ENCODE measurements around the gene ZMAT5.

ZMAT5 gene

DNA sequence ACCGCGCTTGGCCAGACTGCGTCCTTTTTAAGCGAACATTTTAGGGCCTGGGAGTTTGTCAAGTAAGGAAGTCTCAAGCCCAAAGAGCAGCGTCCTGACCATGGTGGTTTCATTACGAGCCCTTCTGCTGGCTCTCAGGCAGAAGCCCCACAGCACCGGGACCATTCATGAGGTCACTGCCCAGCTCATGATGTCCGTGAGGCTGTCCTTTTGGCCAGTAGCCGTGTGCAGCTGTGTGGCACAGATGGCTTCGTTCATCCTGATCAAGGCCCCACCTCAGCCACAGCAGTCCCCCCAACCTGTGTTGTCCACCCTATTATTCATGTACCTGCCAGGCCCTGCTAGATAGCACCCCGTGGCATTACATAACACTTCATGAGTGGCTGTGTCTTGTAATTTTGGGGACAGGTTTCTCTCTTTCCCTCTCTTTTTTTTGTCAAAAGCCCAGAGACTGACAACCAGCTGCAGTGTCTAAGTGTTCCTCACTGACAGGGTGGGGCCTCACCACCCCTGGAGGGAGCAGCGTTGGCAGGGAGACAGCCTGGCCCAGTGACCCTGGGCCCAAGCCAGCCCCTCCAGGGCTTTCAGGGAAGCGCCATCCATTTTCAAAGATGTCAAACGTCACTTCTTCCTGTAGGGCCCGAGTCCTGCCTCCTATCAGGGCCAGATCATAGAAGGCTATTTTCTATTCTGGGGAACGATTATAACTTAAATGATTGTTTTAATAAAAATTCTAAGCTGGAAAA, 68.8 kb downstream of the ZMAT5 start:
- H3K4me1 ChIP-seq = peaks cover 38 to 92% (median 80%) of the 10 kb centered on the region in 10 experiments
- H3K9me3 ChIP-seq (replicated peaks in 1 of 11) = no peaks in the 10 kb centered on the region
- H4K20me1 ChIP-seq = peaks cover 0 to 48% (median 0%) of the 10 kb centered on the region in 11 experiments; a peak in 6 of 22 replicates
- TF ChIP-seq Cebpa-rat (IDR thresholded peaks at IDR 0.05) = no peak
- no peak overlapping the region for H3K4me3 ChIP-seq
- H3K36me3 ChIP-seq = peaks cover 17 to 47% (median 32%) of the 10 kb centered on the region in 11 experiments
- H3K4me2 ChIP-seq = peak overlapping the region in 8 of 11 experiments; percentile 27 to 100 (median 97); a peak in 15 of 22 replicates
- peaks cover 0 to 5% (median 0%) of the 10 kb centered on the region in 11 experiments; a peak in 1 of 22 replicates for H3K27me3 ChIP-seq
- peak overlapping the region in 3 of 11 experiments; percentile 1 to 32 (median 4); a peak in 2 of 22 replicates for H3K27ac ChIP-seq
- peak overlapping the region in 3 of 11 experiments; percentile 3 to 34 (median 29); a peak in 4 of 22 replicates for H3K9ac ChIP-seq

DNA sequence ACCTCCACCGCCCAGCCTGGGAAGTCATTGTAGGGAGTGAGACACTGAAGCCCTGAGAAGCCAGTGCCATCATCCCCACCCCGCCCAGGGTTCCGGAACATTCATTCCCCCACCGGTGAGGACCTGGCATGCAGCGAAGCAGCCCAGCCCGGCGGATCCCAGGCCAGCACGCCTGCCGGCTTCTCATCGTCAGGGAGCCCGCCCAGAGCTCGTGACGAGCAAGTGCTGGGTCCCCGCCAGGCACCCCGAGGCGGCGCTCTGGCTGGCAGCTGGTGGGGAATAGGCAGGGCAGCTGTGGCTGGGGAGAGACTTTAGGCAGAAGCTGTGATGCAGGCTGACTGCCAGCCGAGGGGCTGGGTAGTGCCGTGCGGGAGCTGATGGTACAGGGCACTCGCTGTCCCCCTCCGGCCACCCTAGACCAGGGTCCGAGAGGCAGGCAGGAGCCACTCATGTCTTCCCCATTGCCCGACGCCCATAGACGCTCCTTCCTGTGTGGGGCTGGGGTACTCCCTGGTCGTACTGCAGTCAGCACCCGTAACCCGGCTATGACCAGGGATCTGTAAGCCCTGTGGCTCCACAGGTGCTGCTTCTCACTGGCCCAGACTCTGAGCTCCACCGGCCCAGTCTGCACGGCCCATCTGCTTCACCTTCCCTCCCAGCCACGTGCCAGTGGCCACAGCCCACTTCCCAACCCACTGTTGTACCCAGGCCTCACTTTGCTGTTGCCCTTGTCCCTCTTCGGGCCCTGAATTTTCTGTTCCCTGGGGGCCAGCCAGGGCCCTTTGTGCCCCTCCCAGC, 71.5 kb downstream of the ZMAT5 start:
- Histone ChIP-seq H3K27ac (peak overlapping the region in 2 of 11 experiments; percentile 18 to 22; a peak in 3 of 22 replicates), H3K36me3 (peaks cover 29 to 74% (median 55%) of the 10 kb centered on the region in 11 experiments), H3K9ac (0 out of 22 replicates have a peak overlapping the region, but pooled peaks of 1 of the 11 experiments have one; percentile 31), H3K27me3 (no peaks in the 10 kb centered on the region; a peak in 1 of 22 replicates), H3K4me3 (no peak overlapping the region), H3K4me1 (peaks cover 12 to 90% (median 76%) of the 10 kb centered on the region in 10 experiments), H3K9me3 (replicated peaks in 1 of 11) (no peaks in the 10 kb centered on the region), H4K20me1 (peaks cover 1 to 50% (median 22%) of the 10 kb centered on the region in 11 experiments; a peak in 16 of 22 replicates), H3K4me2 (peak overlapping the region in 8 of 11 experiments; percentile 58 to 100 (median 92); a peak in 15 of 22 replicates)
- no peak for TF ChIP-seq Cebpa-rat (IDR thresholded peaks at IDR 0.05)

DNA sequence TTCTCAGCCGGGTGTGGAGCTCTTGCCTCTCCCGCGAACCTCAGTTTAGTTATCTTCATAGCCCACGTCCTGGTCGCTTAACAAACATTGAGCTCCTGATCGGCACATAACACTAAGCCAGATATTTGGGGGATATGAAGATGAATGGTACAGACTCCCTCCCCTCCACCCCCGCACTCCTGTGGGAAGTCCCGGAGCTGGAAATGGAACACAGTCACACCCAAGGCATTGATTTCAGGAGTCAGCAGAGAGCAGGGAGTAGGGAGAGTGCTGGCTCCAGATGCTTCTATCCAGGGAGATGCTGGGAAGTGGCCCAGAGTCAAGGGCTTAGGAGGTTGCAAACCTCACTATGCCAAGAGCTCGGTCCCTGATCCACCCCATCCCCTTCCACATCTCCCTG, 73.1 kb downstream of the ZMAT5 start:
- Histone ChIP-seq H3K27me3 (no peaks in the 10 kb centered on the region), H3K4me3 (no peak overlapping the region), H3K36me3 (peaks cover 29 to 75% (median 57%) of the 10 kb centered on the region in 11 experiments), H3K4me1 (peaks cover 9 to 87% (median 74%) of the 10 kb centered on the region in 10 experiments; a peak in 19 of 20 replicates), H3K9ac (no peak overlapping the region), H4K20me1 (peaks cover 5 to 66% (median 29%) of the 10 kb centered on the region in 11 experiments; a peak in 16 of 22 replicates), H3K27ac (no peak overlapping the region; a peak in 1 of 22 replicates), H3K4me2 (no peak overlapping the region; a peak in 1 of 22 replicates), H3K9me3 (replicated peaks in 1 of 11) (no peaks in the 10 kb centered on the region)
- TF ChIP-seq Cebpa-rat (IDR thresholded peaks at IDR 0.05) = no peak

DNA sequence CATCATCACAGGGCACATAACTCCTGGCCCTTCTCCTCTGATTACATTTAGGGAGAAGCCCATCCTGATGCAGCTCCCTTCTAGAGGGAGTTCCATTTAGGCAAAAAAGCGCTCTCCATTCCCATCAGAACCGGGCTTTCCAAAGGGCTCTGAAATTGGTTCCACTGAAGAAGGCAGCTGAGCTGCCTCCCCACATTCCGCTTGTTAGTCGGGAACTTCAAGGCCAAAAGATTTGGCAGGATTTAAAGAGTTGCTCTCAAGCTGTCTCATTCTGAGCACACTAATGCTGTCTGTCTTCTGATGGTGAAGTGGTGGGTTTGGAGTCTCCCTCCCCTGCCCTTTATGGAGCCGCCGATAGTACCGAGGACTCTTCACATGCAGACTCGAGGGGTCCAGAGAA, 73.6 kb downstream of the ZMAT5 start:
- Histone ChIP-seq H3K36me3 (peaks cover 29 to 79% (median 62%) of the 10 kb centered on the region in 11 experiments), H3K4me2 (peak overlapping the region in 4 of 11 experiments; percentile 54 to 75 (median 68); a peak in 8 of 22 replicates), H3K4me3 (no peak overlapping the region), H3K27me3 (no peaks in the 10 kb centered on the region), H3K27ac (no peak overlapping the region; a peak in 1 of 22 replicates), H3K4me1 (peaks cover 9 to 82% (median 69%) of the 10 kb centered on the region in 10 experiments; a peak in 19 of 20 replicates), H3K9ac (peak overlapping the region in 2 of 11 experiments; percentile 33 to 49; a peak in 1 of 22 replicates), H3K9me3 (replicated peaks in 1 of 11) (no peaks in the 10 kb centered on the region), H4K20me1 (peaks cover 5 to 70% (median 29%) of the 10 kb centered on the region in 11 experiments; a peak in 16 of 22 replicates)
- TF ChIP-seq Cebpa-rat (IDR thresholded peaks at IDR 0.05) = no peak

DNA sequence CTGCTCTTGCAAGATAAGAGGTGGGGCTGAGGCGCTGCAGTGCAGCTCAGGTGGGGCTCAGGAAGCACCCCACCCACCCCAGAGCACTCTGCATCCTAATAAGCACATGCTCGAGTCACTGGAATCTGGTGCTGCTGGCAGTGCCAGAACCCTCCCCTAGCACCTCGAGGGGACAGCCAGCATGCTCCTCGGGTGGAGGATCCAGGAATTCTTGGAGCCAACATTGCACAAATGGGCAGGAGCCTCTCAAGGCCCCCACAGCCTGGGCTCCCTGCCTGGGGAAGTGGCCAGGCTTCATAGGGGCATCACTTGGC, 74.5 kb downstream of the ZMAT5 start:
- TF ChIP-seq Cebpa-rat (IDR thresholded peaks at IDR 0.05) = no peak
- H3K9ac ChIP-seq = peak overlapping the region in 3 of 11 experiments; percentile 4 to 49 (median 33); a peak in 4 of 22 replicates
- H3K27ac ChIP-seq = 0 out of 22 replicates have a peak overlapping the region, but pooled peaks of 1 of the 11 experiments have one; percentile 15
- no peaks in the 10 kb centered on the region for H3K9me3 ChIP-seq (replicated peaks in 1 of 11)
- H4K20me1 ChIP-seq = peaks cover 5 to 73% (median 29%) of the 10 kb centered on the region in 11 experiments; a peak in 16 of 22 replicates
- peaks cover 29 to 80% (median 70%) of the 10 kb centered on the region in 11 experiments for H3K36me3 ChIP-seq
- H3K4me3 ChIP-seq = no peak overlapping the region; a peak in 1 of 20 replicates
- H3K27me3 ChIP-seq = no peaks in the 10 kb centered on the region
- peak overlapping the region in 8 of 11 experiments; percentile 27 to 75 (median 52); a peak in 13 of 22 replicates for H3K4me2 ChIP-seq
- H3K4me1 ChIP-seq = peaks cover 9 to 73% (median 61%) of the 10 kb centered on the region in 10 experiments; a peak in 19 of 20 replicates

DNA sequence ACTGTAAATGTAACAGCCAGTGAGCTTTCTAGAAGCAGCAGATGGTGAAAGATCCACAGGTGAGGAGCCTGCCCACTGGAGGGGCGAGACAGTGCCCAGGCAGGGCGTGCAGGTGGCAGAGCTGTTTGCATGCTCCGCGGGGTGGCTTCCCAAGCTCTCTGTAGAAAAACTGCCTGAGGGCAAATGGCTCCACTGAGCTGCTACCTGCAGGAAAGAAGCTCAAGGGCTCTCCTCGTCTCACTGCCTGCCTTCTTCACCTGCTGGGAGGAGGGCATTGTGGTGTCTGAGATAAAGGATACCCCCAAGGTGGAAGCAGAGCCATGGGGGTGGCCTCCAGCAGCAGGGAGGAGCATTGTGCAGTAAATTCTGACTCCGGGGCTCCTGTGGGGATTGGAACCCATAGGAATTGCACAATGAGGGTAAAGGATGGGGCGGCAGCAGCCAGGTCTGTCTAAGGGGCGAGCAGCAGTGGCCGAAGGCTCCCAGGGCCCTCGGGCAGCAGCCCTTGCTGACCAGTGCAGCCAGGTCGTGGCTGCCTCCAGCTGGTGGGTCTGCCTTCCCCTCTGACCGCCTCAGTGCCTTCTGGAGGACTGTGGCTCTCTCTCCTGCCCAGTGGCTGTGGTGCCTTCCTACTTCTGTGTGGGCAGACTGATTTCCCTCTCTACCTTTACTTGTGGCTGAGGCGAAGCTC, 75.0 kb downstream of the ZMAT5 start:
- Histone ChIP-seq H3K9ac (peak overlapping the region in 3 of 11 experiments; percentile 2 to 33 (median 9); a peak in 3 of 22 replicates), H3K4me3 (no peak overlapping the region), H3K4me1 (peaks cover 9 to 68% (median 56%) of the 10 kb centered on the region in 10 experiments; a peak in 19 of 20 replicates), H3K9me3 (replicated peaks in 1 of 11) (no peaks in the 10 kb centered on the region), H3K27me3 (no peaks in the 10 kb centered on the region), H3K36me3 (peaks cover 29 to 82% (median 69%) of the 10 kb centered on the region in 11 experiments), H3K4me2 (peak overlapping the region in 8 of 11 experiments; percentile 27 to 75 (median 52); a peak in 13 of 22 replicates), H3K27ac (0 out of 22 replicates have a peak overlapping the region, but pooled peaks of 1 of the 11 experiments have one; percentile 15), H4K20me1 (peaks cover 5 to 78% (median 29%) of the 10 kb centered on the region in 11 experiments; a peak in 16 of 22 replicates)
- TF ChIP-seq Cebpa-rat (IDR thresholded peaks at IDR 0.05) = no peak

DNA sequence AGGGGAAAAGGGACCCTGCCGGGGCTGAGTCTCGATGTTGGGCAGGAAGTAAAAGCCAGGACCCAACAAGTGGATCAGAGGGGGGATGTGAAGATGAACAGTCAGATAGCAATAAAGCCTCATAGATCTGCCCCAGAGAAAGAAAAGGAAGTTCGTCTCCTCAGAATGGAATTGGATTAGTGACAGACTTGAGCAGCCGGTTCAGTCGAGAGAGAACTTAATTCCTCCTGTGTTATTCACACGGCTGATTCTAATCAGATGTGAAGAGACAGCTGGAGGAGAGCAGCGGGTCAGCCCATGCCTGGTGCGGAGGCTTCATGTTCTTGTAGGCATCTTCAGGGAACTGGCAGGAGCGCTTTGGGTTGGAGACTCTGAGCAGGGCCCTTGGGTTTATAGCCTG, 76.3 kb downstream of the ZMAT5 start:
- H3K36me3 ChIP-seq = peaks cover 27 to 89% (median 74%) of the 10 kb centered on the region in 11 experiments
- peak overlapping the region in 2 of 11 experiments; percentile 3 to 8; a peak in 3 of 22 replicates for H3K4me2 ChIP-seq
- no peak for TF ChIP-seq Cebpa-rat (IDR thresholded peaks at IDR 0.05)
- H3K27me3 ChIP-seq = no peaks in the 10 kb centered on the region
- peaks cover 5 to 80% (median 29%) of the 10 kb centered on the region in 11 experiments; a peak in 16 of 22 replicates for H4K20me1 ChIP-seq
- no peaks in the 10 kb centered on the region for H3K9me3 ChIP-seq (replicated peaks in 1 of 11)
- no peak overlapping the region for H3K27ac ChIP-seq
- H3K9ac ChIP-seq = 0 out of 22 replicates have a peak overlapping the region, but pooled peaks of 1 of the 11 experiments have one; percentile 31
- H3K4me3 ChIP-seq = no peak overlapping the region
- H3K4me1 ChIP-seq = peaks cover 0 to 55% (median 43%) of the 10 kb centered on the region in 10 experiments; a peak in 16 of 20 replicates

Measured in BLaER1 treated with 17β-estradiol and CSF1 and Interleukin-3, amounts not matched to agents 10 nM and 100 nM (cell line).